NCI-H345 treated with DMSO at 0.1 percent for 48 hours (cell line): ENCODE results near the gene TANGO6.

ENCODE experiments used
- DNase-seq: peaks from one replicate; lab custom pipeline; 2025; ENCODE audit not compliant: unreplicated experiment; lab: John Stamatoyannopoulos, UW

The TANGO6 gene

DNA sequence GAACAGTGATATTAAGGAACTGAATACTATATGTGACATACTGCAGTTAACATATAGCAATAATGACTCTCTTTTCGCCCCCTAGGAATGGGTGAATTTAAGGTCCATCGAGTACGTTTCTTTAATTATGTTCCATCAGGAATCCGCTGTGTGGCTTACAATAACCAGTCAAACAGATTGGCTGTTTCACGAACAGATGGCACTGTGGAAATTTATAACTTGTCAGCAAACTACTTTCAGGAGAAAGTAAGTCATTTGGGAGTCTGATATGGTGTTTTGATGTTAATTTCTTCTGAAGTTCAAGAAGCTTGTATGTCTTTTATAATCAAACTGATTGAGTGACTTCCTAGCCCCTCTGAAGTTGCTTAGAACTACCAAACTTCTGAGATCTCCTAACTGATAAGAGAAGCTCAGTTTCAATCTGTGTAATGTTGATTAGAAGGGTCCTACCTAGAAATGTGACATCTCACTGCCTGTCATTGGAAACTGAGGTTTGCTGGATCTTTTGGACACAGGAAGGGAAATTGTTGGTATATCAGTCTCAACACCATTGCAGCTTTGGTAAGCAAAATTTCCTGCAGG is 290.1 kb downstream of the TANGO6 start:
- no peak for DNase-seq
